NCI-H2227 (cell line): ENCODE measurements around the gene PRKAR1A.
"Not testable (repeated sequence)": the region's sequence is repeated elsewhere in the genome, so short reads cannot be mapped to it uniquely, and the experiment has no call there.

Experiments
- DNase-seq: peaks from one replicate; lab custom pipeline; 2025; ENCODE audit not compliant: unreplicated experiment; lab: John Stamatoyannopoulos, UW

The PRKAR1A gene

GRCh38 chr17:68577497-68577821 lies 65.2 kb downstream of the PRKAR1A start:
- no peak for DNase-seq

GRCh38 chr17:68578236-68578635 lies 66.0 kb downstream of the PRKAR1A start:
- no peak for DNase-seq

DNA sequence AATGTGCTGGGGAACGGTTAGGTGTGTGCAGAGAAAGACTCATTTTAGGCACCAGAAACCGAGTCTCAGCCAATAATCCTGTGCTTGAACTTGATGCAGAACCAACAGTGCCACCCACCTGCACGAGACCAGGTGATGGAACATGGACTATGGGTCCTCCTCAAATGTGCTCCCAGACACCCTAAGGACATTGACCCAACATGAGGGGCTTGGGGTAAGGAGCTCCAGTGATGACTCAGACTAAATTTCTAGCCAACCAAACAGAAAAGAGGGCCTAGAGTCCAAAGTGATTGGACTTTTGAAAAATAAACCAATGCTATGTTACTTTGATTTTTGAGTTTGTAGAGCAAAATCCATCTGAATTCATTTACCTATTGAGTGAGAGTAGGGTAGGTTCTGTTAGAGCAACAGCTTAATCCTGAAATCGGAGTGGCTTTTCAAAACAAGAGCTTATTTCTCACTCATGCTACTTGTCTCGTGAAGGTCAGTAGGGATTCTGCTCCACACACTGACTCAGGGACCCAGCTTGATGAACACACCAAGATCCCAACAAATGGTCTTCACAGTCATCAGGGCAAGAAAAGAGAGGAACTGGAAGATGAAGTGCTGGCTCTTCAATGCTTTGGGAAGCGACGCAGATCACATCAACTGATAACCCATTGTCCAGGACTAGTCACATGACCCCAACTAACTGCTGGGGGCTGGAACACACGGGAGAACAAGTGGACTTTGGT lies 67.1 kb downstream of the PRKAR1A start:
- DNase-seq, result no peak

DNA sequence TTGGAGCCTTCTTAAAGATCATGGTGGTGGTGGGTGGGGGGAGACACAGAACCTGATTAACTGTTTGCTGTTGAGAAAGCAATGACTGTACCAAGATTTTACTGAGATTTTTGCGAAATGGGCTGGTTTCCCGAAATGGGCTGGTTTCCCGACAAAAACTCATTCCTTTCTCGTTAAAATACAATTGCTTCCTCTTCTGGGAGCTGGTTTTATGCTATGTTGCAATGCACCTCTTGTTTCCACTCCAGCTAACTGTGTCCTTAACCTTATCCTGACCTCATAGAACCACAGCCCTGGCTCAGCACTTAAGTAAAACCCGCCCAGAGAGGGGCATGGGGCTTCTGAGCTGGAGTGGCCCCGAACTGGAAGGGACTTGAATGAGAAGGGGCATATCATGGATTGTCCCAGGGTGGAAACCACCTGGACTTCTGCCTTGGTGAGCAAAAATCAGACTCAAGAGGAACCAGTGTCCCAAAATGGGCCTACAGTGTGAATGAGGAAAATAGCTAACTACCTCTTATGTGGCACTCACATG lies 68.1 kb downstream of the PRKAR1A start:
- DNase-seq, result no peak

DNA sequence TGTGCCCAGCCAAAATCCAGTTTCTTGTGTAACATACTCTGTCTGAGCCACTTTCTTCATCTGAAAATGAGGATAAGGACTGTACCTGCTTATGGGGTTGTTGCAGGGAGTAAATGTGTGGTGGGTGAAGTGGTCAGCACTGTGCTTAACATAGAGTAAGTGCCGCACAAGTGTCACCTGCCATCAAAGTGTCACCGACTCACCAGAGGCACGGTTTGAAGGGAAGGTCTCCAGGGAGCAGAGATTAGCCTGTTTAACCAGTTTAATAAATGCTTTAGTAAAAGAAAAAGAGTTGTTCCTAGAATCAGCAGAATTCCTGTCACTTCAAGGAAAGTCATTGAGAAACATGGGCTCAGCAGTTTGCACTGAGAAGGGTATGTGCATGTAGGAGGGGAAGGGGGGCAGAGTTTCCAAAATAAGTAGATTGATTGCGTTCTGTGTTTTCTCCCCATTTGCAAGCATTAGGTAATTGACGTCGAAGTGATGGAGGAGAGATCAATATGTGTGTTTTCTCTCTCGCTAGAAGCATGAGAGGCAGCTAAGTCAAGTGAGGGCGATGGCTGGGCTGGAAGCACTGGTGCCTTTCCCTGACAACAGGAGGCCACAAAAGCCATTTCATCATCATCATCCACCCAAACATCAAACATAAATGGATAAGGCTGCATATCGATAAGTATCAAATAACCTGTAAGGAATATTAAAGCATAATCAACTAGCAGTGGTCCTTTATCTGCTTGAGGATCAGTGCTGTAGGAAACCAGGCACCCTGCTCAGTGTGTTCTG lies 69.8 kb downstream of the PRKAR1A start:
- DNase-seq, result no peak

GRCh38 chr17:68582867-68583266 lies 70.6 kb downstream of the PRKAR1A start:
- not testable (repeated sequence) for DNase-seq

DNA sequence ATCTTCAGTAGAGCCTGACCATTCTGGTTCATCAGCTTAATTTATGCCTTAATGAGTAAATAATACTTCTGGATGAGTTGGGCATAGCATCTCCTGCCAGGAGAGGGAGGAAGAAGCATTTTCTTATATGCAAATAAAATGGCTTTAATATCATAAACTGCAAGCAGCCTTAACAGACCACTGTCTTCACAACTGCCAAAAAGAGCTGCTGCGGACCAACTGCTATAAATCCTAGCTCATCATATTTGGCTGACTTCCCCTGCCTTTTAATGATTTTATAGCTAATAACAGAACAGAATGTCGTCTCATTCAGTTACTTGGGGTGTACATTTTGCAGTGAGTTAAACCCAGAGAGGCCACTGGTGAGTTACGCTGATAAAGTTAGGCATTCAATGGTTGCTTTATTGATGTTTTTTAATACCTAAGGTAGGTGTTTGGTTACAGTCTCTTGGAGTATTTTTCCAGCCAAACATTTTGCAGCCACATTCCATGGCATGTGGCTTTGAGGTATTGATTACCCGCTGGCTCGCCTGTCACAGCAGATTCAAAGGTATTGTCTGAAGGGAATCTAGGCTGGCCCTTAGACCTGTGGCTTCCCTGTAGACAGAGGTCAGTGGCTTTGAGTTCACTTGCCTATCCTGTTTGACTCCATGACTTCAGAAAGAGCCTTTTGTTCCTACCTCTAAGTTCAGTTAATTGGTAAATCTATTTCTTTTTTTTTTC lies 72.5 kb downstream of the PRKAR1A start:
- DNase-seq, result no peak

GRCh38 chr17:68585643-68586042 lies 73.4 kb downstream of the PRKAR1A start:
- no peak for DNase-seq

GRCh38 chr17:68587026-68587425 lies 74.8 kb downstream of the PRKAR1A start:
- DNase-seq, result no peak

GRCh38 chr17:68587847-68588246 lies 75.6 kb downstream of the PRKAR1A start:
- no peak for DNase-seq

- no peak for DNase-seq
These were observed 76.1 kb downstream of the PRKAR1A start for GRCh38 chr17:68588362-68588761.

- DNase-seq, result no peak
These were observed 76.9 kb downstream of the PRKAR1A start for GRCh38 chr17:68589086-68589485.

- DNase-seq, result peak; percentile 74
These were observed 79.4 kb downstream of the PRKAR1A start for GRCh38 chr17:68591583-68591982.

DNA sequence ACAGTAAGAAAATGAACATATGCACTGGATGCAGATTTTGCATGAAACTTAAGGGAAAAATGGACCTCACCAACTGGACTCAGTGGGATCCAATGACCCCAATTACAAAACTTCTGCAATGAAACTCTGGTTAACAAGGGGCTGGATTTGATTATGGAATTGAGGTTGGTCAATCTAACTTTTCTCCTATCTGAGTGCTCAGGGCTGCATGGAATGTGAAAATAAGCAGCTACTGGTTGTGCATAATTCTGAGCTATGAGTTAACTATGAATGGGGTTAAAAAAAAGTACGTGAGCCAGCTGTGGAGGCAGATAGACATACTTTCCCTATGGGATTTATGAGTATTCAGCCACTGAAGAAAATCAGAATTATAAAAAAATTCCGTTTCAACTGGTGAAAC lies 79.8 kb downstream of the PRKAR1A start:
- no peak for DNase-seq

DNA sequence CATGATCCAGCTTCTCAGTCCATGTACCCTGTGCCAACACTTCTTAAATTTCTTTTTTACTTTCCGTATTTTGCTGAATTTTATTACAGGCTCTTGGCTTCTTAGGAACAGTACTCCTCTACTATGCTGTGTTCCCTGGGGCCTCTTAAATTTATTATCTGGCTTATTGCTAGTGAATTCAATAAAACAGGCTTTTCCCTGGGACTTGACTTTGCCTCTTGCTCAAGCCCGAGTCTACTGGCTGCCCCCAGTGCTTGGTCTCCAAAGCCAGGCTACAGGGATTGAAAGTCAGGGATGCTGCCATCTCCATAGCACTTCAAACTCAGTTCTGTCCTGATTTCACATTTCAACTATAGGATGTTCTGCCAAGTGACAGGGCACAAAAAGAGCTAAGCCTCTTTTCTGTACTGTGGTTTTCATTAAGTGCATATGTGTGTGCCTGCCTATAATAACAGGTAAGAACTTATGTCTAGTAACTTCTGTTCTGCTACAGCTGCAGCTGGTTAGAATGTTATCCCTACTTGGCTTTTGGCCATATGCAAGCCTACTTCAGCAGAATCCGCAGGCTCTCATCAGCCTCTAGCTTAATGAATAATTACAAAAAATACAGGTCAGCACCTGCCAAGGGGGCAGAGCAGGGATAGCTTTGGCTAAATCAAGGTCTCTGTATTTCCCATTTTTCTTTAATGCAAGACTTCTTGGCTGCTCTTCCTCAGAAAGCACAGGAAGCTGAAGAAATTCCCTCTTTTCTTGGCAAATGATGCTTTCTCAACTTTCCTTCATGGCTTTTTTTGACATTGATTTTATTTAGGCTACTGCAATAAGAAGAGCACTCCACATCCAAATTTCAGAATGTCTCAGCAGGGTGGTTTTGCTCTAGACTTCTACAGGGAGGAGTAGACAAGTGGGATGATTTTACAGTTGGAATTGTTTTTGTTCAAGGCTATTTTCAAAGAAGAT lies 80.7 kb downstream of the PRKAR1A start:
- no peak for DNase-seq

DNA sequence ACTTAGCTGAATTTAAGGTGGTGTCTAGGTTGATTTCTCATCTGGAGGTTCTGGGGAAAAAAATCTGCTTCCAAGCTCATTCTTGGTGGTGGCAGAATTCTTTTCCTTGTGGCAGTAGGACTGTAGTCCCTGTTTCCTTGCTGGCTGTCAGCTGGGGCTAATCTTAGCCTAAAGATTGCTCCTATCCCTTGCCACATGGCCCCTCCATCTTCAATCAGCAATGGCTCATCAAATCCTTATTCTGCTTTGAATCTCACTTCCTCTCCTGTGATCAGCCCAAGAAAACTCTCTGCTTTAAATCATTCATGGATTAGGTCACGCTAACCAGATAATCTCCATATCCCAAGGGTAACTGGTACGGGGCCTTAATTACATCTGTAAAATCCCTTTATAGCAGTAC lies 82.3 kb downstream of the PRKAR1A start:
- no peak for DNase-seq

GRCh38 chr17:68595496-68595895 lies 83.3 kb downstream of the PRKAR1A start:
- no peak for DNase-seq

DNA sequence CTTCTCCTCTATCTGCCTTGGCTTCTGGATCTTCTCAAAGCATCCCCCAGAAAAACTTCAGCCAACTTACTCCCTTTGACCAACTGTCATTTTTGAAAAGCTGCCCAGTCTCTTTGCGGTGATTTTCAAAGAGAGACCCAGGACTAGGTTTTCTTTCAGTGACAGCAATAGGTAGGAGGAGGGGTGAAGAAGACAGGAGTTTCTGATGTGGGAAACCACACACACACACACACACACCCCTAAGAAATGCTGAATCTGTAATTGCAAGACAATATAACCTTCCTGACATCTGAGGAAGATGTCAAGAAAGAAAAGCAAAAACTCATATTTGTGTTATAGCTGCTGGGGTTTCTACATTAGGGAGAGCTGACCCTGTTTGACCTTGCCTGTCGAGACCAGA lies 83.8 kb downstream of the PRKAR1A start:
- no peak for DNase-seq

- DNase-seq, result no peak
These were observed 84.2 kb downstream of the PRKAR1A start for GRCh38 chr17:68596411-68596945.

DNA sequence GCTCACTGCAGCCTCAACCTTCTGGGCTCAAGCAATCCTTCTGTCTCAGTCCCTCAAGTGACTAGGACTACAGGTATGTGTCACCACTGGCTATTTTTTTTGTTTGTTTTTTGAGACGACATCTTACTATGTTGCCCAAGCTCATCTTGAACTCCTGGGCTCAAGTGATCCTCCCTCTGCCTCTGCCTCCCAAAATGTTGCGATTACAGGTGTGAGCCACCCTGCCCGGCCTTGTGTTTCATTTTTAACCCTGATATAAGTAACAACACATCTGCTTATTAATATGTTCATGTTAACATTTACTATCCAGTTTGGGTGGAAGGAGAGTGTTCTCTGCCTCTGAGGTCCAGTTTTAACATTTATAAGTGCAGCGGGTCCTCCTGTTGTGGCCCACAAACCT lies 85.8 kb downstream of the PRKAR1A start:
- no peak for DNase-seq
